ENCODE data around the gene TCEANC.

TCEANC gene

DNA sequence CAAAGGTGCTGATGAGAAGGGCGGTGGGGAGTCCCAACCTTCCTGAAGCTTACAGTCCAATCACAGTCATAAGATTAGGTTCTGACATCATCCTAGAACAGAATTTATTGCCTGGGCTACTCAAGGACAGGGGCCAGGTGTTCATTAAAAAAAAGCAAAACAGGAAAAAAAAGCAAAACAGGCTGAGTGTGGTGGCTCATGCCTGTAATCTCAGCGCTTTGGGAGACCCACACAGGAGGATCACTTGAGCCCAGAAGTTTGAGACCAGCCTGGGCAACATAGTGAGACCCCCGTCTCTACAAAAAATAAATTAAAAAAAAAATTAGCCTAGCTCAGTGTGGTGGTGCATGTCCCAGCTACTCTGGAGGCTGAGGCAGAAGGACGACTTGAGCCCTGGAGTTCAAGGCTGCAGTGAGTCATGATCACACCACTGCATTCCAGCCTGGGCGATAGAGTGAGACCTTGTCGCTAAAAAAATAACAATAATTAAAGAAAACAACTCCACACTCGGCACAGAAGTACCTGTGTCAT, 39.0 kb downstream of the TCEANC start:
- no peak for DNase-seq (ENCODE audit: low read depth, low spot score)

DNA sequence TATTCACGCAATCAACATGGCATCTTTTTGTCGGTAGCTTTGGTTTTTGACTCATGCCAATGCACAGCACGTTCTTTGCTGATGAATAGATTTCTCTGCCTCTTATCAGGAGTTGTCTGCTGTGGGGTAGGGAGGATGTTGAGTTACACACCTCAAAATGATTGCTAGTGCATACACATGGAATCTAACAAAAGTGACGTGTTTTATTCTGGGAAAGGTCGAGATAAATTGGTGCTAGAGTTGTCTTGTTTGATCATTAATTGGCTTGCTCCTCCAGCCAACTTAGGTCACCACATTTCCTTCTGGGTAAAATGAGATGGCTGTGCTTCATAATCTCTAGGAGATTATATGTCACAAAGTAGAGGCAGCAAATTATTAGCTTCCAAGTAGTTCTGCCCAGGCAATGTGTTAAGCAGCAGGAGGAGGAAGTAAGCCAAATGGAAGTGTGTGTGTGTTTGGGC, 39.9 kb downstream of the TCEANC start:
- no peak for DNase-seq (ENCODE audit: low read depth, low spot score)

DNA sequence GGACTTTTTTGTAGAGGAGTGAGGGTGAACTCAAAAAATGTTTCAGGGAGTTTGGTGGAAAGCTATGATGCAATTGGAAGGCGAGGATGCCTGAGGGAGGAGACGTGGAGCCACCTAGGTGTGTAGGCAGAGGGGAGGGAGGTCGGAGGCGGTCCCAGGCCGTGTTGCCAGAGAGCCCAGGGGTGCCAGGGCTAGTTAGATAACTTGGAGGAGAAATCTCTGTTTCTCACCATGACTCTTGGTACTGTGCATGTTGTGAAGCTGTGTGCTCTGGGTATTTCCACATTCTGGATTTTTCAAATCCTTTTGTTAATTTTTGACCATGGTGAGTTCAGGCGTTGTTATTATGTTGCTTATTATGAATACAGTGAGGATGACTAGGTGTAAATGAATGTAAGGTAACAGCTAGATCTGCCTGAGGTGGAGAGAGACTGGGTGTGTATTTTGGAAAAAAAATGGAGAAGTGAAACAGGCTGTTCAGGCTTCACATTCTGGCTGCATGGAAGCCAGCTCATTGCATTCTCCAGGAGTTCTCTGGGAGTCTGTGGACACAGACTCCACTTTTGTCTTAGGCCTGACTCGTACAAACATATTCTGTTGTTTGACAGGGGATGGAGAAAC, 40.5 kb downstream of the TCEANC start:
- DNase-seq (ENCODE audit: low read depth, low spot score): no peak

DNA sequence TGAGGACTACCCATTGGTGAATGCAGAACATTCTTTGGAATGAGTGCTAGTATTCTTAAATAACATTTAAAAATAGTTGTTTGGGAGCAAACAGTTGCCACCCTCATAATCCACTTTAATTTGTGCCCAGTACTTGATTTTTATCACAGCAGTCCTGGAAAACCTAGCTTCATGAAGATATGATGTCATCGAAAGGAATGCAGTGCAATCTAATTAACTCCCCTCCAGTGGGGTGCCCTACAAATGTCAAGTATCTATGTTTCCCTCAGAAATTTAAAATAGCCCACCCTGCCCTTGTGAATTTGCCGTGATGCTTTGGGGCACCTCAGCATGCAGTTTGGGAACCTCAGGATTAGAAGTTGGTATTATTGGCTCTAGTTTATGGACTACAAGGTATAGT, 41.4 kb downstream of the TCEANC start:
- no peak for DNase-seq (ENCODE audit: low read depth, low spot score)

DNA sequence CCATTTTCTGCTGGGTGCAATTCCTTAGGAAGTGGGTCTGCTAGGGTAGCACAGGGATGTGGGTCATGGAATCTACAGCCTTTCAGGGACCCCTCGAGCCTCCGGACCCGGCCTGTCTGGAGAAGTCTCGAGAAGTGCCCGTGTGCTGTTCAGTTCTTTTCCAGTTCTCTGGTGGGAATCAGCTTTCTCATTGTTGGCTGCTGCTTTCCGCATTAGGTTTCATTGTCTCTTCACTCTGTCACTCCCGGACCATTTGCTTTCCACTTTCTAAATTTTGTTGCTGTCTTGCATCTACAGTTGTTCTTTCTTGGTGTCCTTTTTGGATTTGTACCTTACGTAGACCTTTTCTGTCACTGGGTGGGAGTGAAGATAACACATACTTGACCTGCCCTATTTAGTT, 42.0 kb downstream of the TCEANC start:
- no peak for DNase-seq (ENCODE audit: low read depth, low spot score)

GRCh38 chrX:13695601-13696115, 42.7 kb downstream of the TCEANC start:
- no peak for DNase-seq (ENCODE audit: low read depth, low spot score)

DNA sequence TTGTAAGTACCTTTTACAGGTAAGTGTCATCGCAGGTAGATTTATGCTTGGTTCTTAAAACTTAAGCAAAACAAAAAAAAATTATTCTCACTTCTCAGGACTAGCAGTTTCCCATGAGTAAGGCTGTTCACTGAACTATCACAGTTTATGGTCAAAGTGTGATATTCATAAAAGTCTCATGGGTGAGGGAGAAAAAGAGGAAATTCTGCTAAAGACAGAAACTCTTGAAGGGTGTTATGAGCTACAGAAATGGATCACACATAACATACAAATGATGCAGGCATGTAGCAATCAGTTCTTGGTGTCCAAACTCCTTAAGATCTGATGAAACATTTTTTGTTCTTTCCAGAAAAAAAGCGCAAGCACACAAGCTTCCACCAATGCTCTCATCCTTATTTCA, 44.5 kb downstream of the TCEANC start:
- no peak for DNase-seq (ENCODE audit: low read depth, low spot score)

- no peak for DNase-seq (ENCODE audit: low read depth, low spot score)
These were observed 45.0 kb downstream of the TCEANC start for GRCh38 chrX:13697976-13698375.

DNA sequence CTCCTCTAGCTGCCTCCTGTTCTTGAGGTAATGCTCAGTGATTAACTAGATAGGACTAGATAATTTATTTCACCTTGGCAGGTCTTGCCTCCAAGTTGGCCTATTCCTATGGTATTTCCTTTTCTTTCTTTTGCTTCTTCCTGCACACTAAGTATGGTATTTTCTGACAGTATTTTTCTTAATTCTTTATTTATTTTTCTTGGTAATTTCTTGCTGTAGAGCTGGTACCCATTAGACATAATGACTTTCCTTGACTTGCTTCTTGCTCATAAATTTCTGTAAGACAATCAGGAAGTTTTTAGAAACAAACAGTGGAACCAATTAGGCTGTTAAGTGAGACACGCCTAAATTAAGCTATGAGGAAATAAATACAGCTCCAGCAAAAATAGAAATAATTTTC, 45.5 kb downstream of the TCEANC start:
- DNase-seq (ENCODE audit: low read depth, low spot score): no peak

GRCh38 chrX:13699183-13699826, 46.4 kb downstream of the TCEANC start:
- no peak for DNase-seq (ENCODE audit: low read depth, low spot score)

- no peak for DNase-seq (ENCODE audit: low read depth, low spot score)
These were observed 47.4 kb downstream of the TCEANC start for GRCh38 chrX:13700380-13700779.

- DNase-seq (ENCODE audit: low read depth, low spot score): no peak
These were observed 49.3 kb downstream of the TCEANC start for GRCh38 chrX:13702111-13702789.

GRCh38 chrX:13703135-13703534, 50.2 kb downstream of the TCEANC start:
- DNase-seq (ENCODE audit: low read depth, low spot score): no peak

GRCh38 chrX:13703589-13703988, 50.6 kb downstream of the TCEANC start:
- DNase-seq (ENCODE audit: low read depth, low spot score): no peak

DNA sequence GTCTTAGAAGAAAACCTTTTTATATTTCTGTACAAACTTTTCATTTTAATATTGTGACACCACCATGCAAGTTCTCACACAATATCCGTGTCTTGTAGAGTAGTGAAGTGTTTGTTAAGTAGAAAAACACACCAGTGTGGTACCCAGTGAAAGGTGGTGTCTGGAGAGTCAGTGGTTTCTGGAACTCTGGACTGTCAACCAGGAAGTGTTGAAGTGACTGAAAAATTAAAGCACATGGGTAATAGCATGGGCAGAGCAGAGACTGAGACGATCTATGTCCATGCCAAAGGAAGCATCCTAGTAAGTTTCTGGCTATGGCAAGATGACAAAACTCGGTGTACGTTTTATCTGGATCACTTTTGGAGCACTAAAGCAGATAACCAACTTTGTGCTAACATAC, 58.2 kb downstream of the TCEANC start:
- no peak for DNase-seq (ENCODE audit: low read depth, low spot score)

Data from smooth muscle cell of the brain vasculature (primary cell).